GM12872 (cell line): Measurements from ENCODE around the gene RHCE.

ENCODE experiments used
- CTCF ChIP-seq: IDR thresholded peaks from 3 replicates; pipeline ENCODE4 v1.5.1; 2011; ENCODE audit warnings: low read depth, mild to moderate bottlenecking, low read length, moderate library complexity; ENCODE audit not compliant: insufficient read depth

Gene RHCE

GRCh38 chr1:25458541-25459298 is 38.1 kb upstream of the RHCE start:
- TF ChIP-seq CTCF = no peak

- no peak for TF ChIP-seq CTCF
Measured at GRCh38 chr1:25456502-25456901, 35.9 kb upstream of the RHCE start.

GRCh38 chr1:25451908-25452307 is 31.3 kb upstream of the RHCE start:
- TF ChIP-seq CTCF = no peak

GRCh38 chr1:25450891-25451290 is 30.3 kb upstream of the RHCE start:
- TF ChIP-seq CTCF = no peak

GRCh38 chr1:25447547-25447946 is 26.9 kb upstream of the RHCE start:
- TF ChIP-seq CTCF = no peak

GRCh38 chr1:25445993-25446538 is 25.4 kb upstream of the RHCE start:
- no peak for TF ChIP-seq CTCF

GRCh38 chr1:25443030-25443699 is 22.5 kb upstream of the RHCE start:
- TF ChIP-seq CTCF = no peak
